H9 (cell line): Measurements from ENCODE around the gene SUFU. TPM values are rescaled to one million over a fixed set of nuclear protein-coding genes. Genes with fewer than 3 reads are reported as not detected.

Experiments used
- DNase-seq: peaks from one replicate; pipeline ENCODE4 v3.0.0-alpha.2; 2017
- H2AFZ ChIP-seq: one replicate; pipeline ENCODE4 v1.6.1; 2013; ENCODE audit warnings: mild to moderate bottlenecking, low read length, control low read depth, moderate library complexity
- H2AK5ac ChIP-seq: 2 replicates; pipeline ENCODE4 v1.6.1; 2013; ENCODE audit warnings: low read length, control low read depth, mixed read lengths; ENCODE audit not compliant: insufficient read length
- H2BK120ac ChIP-seq: one replicate; pipeline ENCODE4 v1.6.1; 2013; ENCODE audit warnings: low read depth, mild to moderate bottlenecking, low read length, control low read depth, inconsistent platforms; ENCODE audit not compliant: poor library complexity, severe bottlenecking
- H2BK12ac ChIP-seq: 2 replicates; pipeline ENCODE4 v1.6.1; 2013; ENCODE audit warnings: low read length, control low read depth, mixed read lengths, low read depth; ENCODE audit not compliant: insufficient read length
- H2BK15ac ChIP-seq: 2 replicates; pipeline ENCODE4 v1.6.1; 2013; ENCODE audit warnings: low read depth, low read length, control low read depth
- H2BK20ac ChIP-seq: one replicate; pipeline ENCODE4 v1.6.1; 2013; ENCODE audit warnings: low read depth, mild to moderate bottlenecking, low read length, control low read depth, inconsistent platforms; ENCODE audit not compliant: poor library complexity, severe bottlenecking
- H2BK5ac ChIP-seq: 2 replicates; pipeline ENCODE4 v1.6.1; 2013; ENCODE audit warnings: low read length, control low read depth, mixed read lengths; ENCODE audit not compliant: insufficient read length
- H3K14ac ChIP-seq: 2 replicates; pipeline ENCODE4 v1.6.1; 2013; ENCODE audit warnings: low read length, control low read depth; ENCODE audit not compliant: insufficient read depth
- H3K18ac ChIP-seq: 2 replicates; pipeline ENCODE4 v1.6.1; 2013; ENCODE audit warnings: low read depth, mild to moderate bottlenecking, mixed read lengths, low read length, control low read depth; ENCODE audit not compliant: insufficient read length
- H3K23ac ChIP-seq: 2 replicates; pipeline ENCODE4 v1.6.1; 2013; ENCODE audit warnings: low read length, control low read depth, mixed read lengths, low read depth; ENCODE audit not compliant: insufficient read length
- H3K23me2 ChIP-seq: 2 replicates; pipeline ENCODE4 v1.6.1; 2013; ENCODE audit warnings: low read depth, mild to moderate bottlenecking, mixed read lengths, low read length, control low read depth; ENCODE audit not compliant: insufficient read length, poor library complexity, severe bottlenecking
- H3K27ac ChIP-seq: 2 replicates; pipeline ENCODE4 v1.5.1; 2013; ENCODE audit warnings: low read length, control low read depth, mixed read lengths, low read depth; ENCODE audit not compliant: insufficient read length
- H3K27me3 ChIP-seq: 2 replicates; pipeline ENCODE4 v1.6.1; 2013; ENCODE audit warnings: low read length, control low read depth, inconsistent platforms; ENCODE audit not compliant: insufficient read depth
- H3K4ac ChIP-seq: 2 replicates; pipeline ENCODE4 v1.6.1; 2013; ENCODE audit warnings: low read depth, mild to moderate bottlenecking, control low read depth, inconsistent platforms, low read length, moderate library complexity
- H3K4me1 ChIP-seq: 2 replicates; pipeline ENCODE4 v1.6.1; 2013; ENCODE audit warnings: low read length, control low read depth, inconsistent platforms; ENCODE audit not compliant: insufficient read depth
- H3K4me2 ChIP-seq: 2 replicates; pipeline ENCODE4 v1.6.1; 2013; ENCODE audit warnings: low read length, control low read depth, mixed read lengths; ENCODE audit not compliant: insufficient read length, insufficient read depth
- H3K56ac ChIP-seq: 2 replicates; pipeline ENCODE4 v1.6.1; 2013; ENCODE audit warnings: low read depth, mild to moderate bottlenecking, mixed read lengths, low read length, control low read depth; ENCODE audit not compliant: insufficient read length
- H3K79me1 ChIP-seq: 2 replicates; pipeline ENCODE4 v1.6.1; 2013; ENCODE audit warnings: low read depth, mild to moderate bottlenecking, moderate library complexity, low read length, control low read depth, inconsistent platforms; ENCODE audit not compliant: insufficient read depth, poor library complexity, severe bottlenecking
- H3K79me2 ChIP-seq: 2 replicates; pipeline ENCODE4 v1.6.1; 2013; ENCODE audit warnings: low read length, control low read depth, inconsistent platforms; ENCODE audit not compliant: insufficient read depth
- H3K9ac ChIP-seq: 2 replicates; pipeline ENCODE4 v1.6.1; 2013; ENCODE audit warnings: low read length, control low read depth, mixed read lengths; ENCODE audit not compliant: insufficient read length; ENCODE audit errors: extremely low read depth
- H3K9me3 ChIP-seq: one replicate; pipeline ENCODE4 v1.6.1; 2013; ENCODE audit warnings: low read depth, low read length, inconsistent platforms; ENCODE audit not compliant: control insufficient read depth
- H3T11ph ChIP-seq: one replicate; pipeline ENCODE4 v1.6.1; 2013; ENCODE audit warnings: mild to moderate bottlenecking, low read length, control low read depth, inconsistent platforms
- H4K20me1 ChIP-seq: one replicate; pipeline ENCODE4 v1.6.1; 2013; ENCODE audit not compliant: control insufficient read depth, insufficient read length, insufficient read depth
- H4K5ac ChIP-seq: 2 replicates; pipeline ENCODE4 v1.6.1; 2013; ENCODE audit warnings: low read depth, mild to moderate bottlenecking, mixed read lengths, low read length, control low read depth; ENCODE audit not compliant: insufficient read length
- H4K8ac ChIP-seq: replicated peaks from 2 replicates; pipeline ENCODE4 v1.6.1; 2013; ENCODE audit warnings: low read length, control low read depth, mixed read lengths, low read depth; ENCODE audit not compliant: insufficient read length
- H4K91ac ChIP-seq: 2 replicates; pipeline ENCODE4 v1.6.1; 2013; ENCODE audit warnings: low read depth, mild to moderate bottlenecking, moderate library complexity, mixed read lengths, low read length, control low read depth; ENCODE audit not compliant: insufficient read length
- H3K27ac Mint-ChIP-seq, 3 experiments: 2 replicates in 2 of 3; 3 replicates in 1 of 3; pipeline ENCODE4 v1.8.0; 2020 to 2021; ENCODE audit warnings: mixed read lengths in 3 of 3, mild to moderate bottlenecking in 1 of 3, moderate library complexity in 1 of 3
- H3K27me3 Mint-ChIP-seq: 2 replicates; pipeline ENCODE4 v1.8.0; 2021; ENCODE audit warnings: low read depth, mild to moderate bottlenecking, moderate library complexity, mixed read lengths
- H3K36me3 Mint-ChIP-seq, 3 experiments: 2 replicates in 2 of 3; 3 replicates in 1 of 3; pipeline ENCODE4 v1.8.0; 2020 to 2021; ENCODE audit warnings: low read depth in 3 of 3, mixed read lengths in 3 of 3; ENCODE audit not compliant: insufficient read depth in 1 of 3
- H3K4me1 Mint-ChIP-seq, 2 experiments: 2 replicates each; pipeline ENCODE4 v1.8.0; 2020; ENCODE audit warnings: mixed read lengths in 2 of 2
- H3K4me3 Mint-ChIP-seq, 2 experiments: 2 replicates in 1 of 2; 3 replicates in 1 of 2; pipeline ENCODE4 v1.8.0; 2020 to 2021; ENCODE audit warnings: mild to moderate bottlenecking in 2 of 2, mixed read lengths in 2 of 2, moderate library complexity in 1 of 2
- H3K9me3 Mint-ChIP-seq, 2 experiments: 2 replicates in 1 of 2; 3 replicates in 1 of 2; pipeline ENCODE4 v1.8.0; 2020; ENCODE audit warnings: mild to moderate bottlenecking in 2 of 2, mixed read lengths in 2 of 2, moderate library complexity in 1 of 2
- WGBS: extraction: QIAGEN DNeasy Blood & Tissue Kit; methylation state at CpG from one replicate; pipeline ENCODE4 v1.1.7; 2013; ENCODE audit warnings: missing lambda C conversion rate, low lambda C conversion rate, mixed read lengths; ENCODE audit not compliant: insufficient read length; ENCODE audit errors: extremely low coverage; 5-methylcytosine and 5-hydroxymethylcytosine counted together
- total RNA-seq: library from RNA; stranded (reverse); gene quantifications from 2 replicates; pipeline ENCODE4 v1.2.1, GENCODE V29; 2021
- TF ChIP-seq, protein P1 (sequence below): fragments of 200-600 bp; sonication (generic); conservative IDR thresholded peaks from 3 replicates; pipeline ENCODE4 v1.8.0; 2021; ENCODE audit warnings: antibody characterized with exemption, mild to moderate bottlenecking

Gene SUFU
- total RNA-seq, 1 experiment from 2014 or later, result 9.5 TPM

DNA sequence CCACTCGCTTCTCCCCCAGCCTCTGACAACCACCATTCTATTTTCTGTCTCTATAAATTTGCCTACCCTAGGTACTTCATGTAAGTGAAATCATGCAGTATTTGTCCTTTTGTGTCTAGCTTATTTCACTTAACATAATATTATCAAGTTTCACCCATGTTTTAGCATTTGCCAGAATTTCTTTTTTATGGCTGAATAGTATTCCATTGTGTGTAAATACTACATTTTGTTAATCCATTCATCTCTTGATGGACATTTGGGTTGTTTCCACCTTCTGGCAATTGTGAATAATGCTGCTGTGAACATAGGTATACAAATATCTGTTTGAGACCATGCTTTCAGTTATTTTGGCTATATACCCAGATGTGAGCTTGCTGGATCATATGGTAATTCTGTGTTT is 83.1 kb downstream of the SUFU start:
- H2BK120ac ChIP-seq, result no peak overlapping the region
- H3K4ac ChIP-seq, result no peak overlapping the region

More for the DNA sequence above, 83.1 kb downstream of the SUFU start:
- Histone ChIP-seq H2BK5ac (no peak overlapping the region), H3K79me2 (no peaks in the 10 kb centered on the region), H3K79me1 (no peaks in the 10 kb centered on the region), H4K20me1 (peaks cover 2% of the 10 kb centered on the region), H3T11ph (no peak overlapping the region), H3K56ac (no peak overlapping the region), H3K23ac (no peak overlapping the region), H2AK5ac (no peak overlapping the region), H2BK12ac (no peak overlapping the region), H3K9me3 (no peaks in the 10 kb centered on the region), H3K4me1 (no peaks in the 10 kb centered on the region), H2AFZ (no peak overlapping the region), H4K8ac (no peak overlapping the region), H3K23me2 (no peaks in the 10 kb centered on the region), H3K18ac (no peak overlapping the region), H3K4me2 (no peak overlapping the region), H3K14ac (no peak overlapping the region), H3K9ac (no peak overlapping the region), H4K91ac (no peak overlapping the region), H3K27ac (no peak overlapping the region), H2BK20ac (no peak overlapping the region), H2BK15ac (no peak overlapping the region), H3K27me3 (no peaks in the 10 kb centered on the region), H4K5ac (no peak overlapping the region)
- WGBS, result no CpG with 5 or more reads among the region's 1 CpG
- H3K4me3 Mint-ChIP-seq, result no peak overlapping the region
- peaks cover 12% of the 10 kb centered on the region for H3K27me3 Mint-ChIP-seq
- peaks cover 14 to 20% of the 10 kb centered on the region in 2 experiments for H3K4me1 Mint-ChIP-seq
- no peak overlapping the region for H3K27ac Mint-ChIP-seq
- TF ChIP-seq, protein P1, sequence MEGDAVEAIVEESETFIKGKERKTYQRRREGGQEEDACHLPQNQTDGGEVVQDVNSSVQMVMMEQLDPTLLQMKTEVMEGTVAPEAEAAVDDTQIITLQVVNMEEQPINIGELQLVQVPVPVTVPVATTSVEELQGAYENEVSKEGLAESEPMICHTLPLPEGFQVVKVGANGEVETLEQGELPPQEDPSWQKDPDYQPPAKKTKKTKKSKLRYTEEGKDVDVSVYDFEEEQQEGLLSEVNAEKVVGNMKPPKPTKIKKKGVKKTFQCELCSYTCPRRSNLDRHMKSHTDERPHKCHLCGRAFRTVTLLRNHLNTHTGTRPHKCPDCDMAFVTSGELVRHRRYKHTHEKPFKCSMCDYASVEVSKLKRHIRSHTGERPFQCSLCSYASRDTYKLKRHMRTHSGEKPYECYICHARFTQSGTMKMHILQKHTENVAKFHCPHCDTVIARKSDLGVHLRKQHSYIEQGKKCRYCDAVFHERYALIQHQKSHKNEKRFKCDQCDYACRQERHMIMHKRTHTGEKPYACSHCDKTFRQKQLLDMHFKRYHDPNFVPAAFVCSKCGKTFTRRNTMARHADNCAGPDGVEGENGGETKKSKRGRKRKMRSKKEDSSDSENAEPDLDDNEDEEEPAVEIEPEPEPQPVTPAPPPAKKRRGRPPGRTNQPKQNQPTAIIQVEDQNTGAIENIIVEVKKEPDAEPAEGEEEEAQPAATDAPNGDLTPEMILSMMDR, result no peak
- no peak for DNase-seq
- H3K9me3 Mint-ChIP-seq, result peaks cover 0 to 3% of the 10 kb centered on the region in 2 experiments; a peak in 1 of 5 replicates
- H3K36me3 Mint-ChIP-seq, result no peaks in the 10 kb centered on the region
